ENCODE measurements around the gene SCG2.

Gene SCG2

DNA sequence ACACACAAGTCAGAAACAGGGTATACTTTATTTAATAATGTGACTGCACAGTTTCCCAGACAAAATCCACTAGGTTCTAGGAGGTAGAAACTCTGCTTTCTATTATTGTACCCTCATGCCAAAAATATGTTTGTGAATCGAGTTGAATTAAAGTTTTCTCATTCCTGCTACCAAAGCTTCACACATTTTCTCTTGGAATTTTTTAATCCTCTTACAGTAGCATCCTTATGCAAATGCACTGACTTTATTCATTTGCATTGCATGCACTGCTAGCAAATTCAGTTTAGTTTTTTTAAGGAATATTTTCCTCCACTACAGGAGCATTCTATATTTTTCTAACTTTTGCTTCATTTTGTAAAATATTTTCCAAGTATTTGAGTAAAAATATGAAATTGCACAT, 4.8 kb upstream of the SCG2 start:
- no peaks in the 10 kb centered on the region for H3K36me3 ChIP-seq (ENCODE audit: control insufficient read depth, insufficient read depth, low read length)
- TF ChIP-seq, protein P1, sequence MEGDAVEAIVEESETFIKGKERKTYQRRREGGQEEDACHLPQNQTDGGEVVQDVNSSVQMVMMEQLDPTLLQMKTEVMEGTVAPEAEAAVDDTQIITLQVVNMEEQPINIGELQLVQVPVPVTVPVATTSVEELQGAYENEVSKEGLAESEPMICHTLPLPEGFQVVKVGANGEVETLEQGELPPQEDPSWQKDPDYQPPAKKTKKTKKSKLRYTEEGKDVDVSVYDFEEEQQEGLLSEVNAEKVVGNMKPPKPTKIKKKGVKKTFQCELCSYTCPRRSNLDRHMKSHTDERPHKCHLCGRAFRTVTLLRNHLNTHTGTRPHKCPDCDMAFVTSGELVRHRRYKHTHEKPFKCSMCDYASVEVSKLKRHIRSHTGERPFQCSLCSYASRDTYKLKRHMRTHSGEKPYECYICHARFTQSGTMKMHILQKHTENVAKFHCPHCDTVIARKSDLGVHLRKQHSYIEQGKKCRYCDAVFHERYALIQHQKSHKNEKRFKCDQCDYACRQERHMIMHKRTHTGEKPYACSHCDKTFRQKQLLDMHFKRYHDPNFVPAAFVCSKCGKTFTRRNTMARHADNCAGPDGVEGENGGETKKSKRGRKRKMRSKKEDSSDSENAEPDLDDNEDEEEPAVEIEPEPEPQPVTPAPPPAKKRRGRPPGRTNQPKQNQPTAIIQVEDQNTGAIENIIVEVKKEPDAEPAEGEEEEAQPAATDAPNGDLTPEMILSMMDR (IDR thresholded peaks at IDR 0.05) = no peak

DNA sequence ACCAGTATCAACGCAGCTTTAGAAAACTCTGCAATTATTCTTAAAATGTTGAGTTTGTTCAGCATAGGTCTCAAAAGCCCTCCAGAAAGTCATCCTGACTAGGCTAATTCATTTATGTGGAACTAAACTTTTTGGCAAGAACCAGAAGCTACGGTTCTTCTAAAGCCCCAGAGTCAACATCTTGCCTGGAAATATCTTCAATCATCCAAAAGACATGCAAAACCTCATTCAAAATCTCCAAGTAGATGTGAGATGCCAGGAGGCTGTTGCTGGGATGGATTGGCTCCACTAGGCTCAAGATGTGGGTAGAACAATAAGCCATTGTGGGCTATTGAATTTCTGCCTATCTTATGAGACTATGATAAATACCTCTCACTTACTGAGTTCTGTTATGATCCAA, 2.1 kb upstream of the SCG2 start:
- no peak overlapping the region for H3K4me2 ChIP-seq (ENCODE audit: low read length)
- no peaks in the 10 kb centered on the region for H3K9me3 ChIP-seq (ENCODE audit: control insufficient read depth, low read length)
- TF ChIP-seq, protein P1 (IDR thresholded peaks at IDR 0.05) = no peak
- H3K36me3 ChIP-seq (ENCODE audit: control insufficient read depth, insufficient read depth, low read length) = no peaks in the 10 kb centered on the region
- H3K4me1 ChIP-seq = peaks cover 3% of the 10 kb centered on the region
- no peak overlapping the region for H3K4me3 ChIP-seq (ENCODE audit: low read depth, low read length)
- no peaks in the 10 kb centered on the region for H3K27me3 ChIP-seq (ENCODE audit: control insufficient read depth, insufficient read depth, low read length)
- H3K9ac ChIP-seq = no peak overlapping the region
- H3K79me2 ChIP-seq = no peaks in the 10 kb centered on the region
- H2AFZ ChIP-seq = peak overlapping the region; percentile 4
- H3K27ac ChIP-seq = no peak overlapping the region

More for the DNA sequence above, 4.8 kb upstream of the SCG2 start:
- H3K9me3 ChIP-seq (ENCODE audit: control insufficient read depth, low read length) = no peaks in the 10 kb centered on the region
- no peak overlapping the region for H3K9ac ChIP-seq
- no peak overlapping the region for H3K4me3 ChIP-seq (ENCODE audit: low read depth, low read length)
- no peaks in the 10 kb centered on the region for H3K79me2 ChIP-seq
- no peaks in the 10 kb centered on the region for H3K27me3 ChIP-seq (ENCODE audit: control insufficient read depth, insufficient read depth, low read length)
- H3K27ac ChIP-seq = no peak overlapping the region
- no peak overlapping the region for H3K4me2 ChIP-seq (ENCODE audit: low read length)
- no peaks in the 10 kb centered on the region for H3K4me1 ChIP-seq
- peak overlapping the region; percentile 60 for H2AFZ ChIP-seq

DNA sequence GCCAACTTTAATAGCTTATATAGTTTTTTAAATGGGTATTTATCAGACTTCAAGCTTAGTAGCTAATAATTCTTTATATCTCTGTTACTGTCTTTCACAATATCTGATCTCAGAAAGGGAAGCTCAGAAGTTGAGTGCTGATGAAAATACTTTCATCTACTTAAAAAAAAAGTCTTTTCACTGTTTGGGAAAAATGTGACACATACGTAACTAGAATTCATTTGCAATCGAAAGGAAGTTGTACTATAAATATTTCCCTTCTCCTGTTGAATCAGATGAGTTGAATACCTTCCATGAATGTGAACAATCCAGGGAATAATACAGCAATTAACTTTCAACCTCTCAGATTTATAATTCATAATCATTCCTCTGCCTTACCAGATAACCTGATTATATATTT, 811 bp upstream of the SCG2 start:
- peak overlapping the region; percentile 45 for H2AFZ ChIP-seq
- H3K9me3 ChIP-seq (ENCODE audit: control insufficient read depth, low read length) = no peaks in the 10 kb centered on the region
- no peaks in the 10 kb centered on the region for H3K27me3 ChIP-seq (ENCODE audit: control insufficient read depth, insufficient read depth, low read length)
- no peaks in the 10 kb centered on the region for H3K79me2 ChIP-seq
- H3K27ac ChIP-seq = peak overlapping the region; percentile 25
- no peak overlapping the region for H3K4me3 ChIP-seq (ENCODE audit: low read depth, low read length)
- H3K4me2 ChIP-seq (ENCODE audit: low read length) = no peak overlapping the region
- H3K9ac ChIP-seq = no peak overlapping the region
- peaks cover 8% of the 10 kb centered on the region for H3K4me1 ChIP-seq
- no peaks in the 10 kb centered on the region for H3K36me3 ChIP-seq (ENCODE audit: control insufficient read depth, insufficient read depth, low read length)
- TF ChIP-seq, protein P1 (IDR thresholded peaks at IDR 0.05) = no peak

DNA sequence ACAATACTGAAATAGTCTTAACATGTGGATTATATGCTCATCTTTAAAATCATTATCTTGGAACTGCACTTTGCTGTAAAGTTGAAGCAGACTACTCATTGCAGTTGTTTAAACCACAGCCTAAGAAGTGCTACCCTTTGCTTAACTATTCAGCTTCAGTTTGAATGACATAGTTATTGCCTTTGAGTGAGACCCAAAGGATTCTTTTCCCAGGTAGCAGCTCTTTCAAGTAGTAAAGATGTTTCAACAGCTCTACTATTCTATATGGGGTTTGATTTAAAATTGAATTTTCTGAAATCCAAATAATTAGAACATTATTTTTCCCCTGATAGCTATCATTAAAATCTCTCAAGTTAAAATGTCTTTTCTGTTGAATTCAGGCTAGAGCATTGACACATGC, 1.1 kb downstream of the SCG2 start:
- no peaks in the 10 kb centered on the region for H3K27me3 ChIP-seq (ENCODE audit: control insufficient read depth, insufficient read depth, low read length)
- H3K9ac ChIP-seq = no peak overlapping the region
- no peak overlapping the region for H2AFZ ChIP-seq
- no peak overlapping the region for H3K4me2 ChIP-seq (ENCODE audit: low read length)
- no peak overlapping the region for H3K4me3 ChIP-seq (ENCODE audit: low read depth, low read length)
- H3K36me3 ChIP-seq (ENCODE audit: control insufficient read depth, insufficient read depth, low read length) = no peaks in the 10 kb centered on the region
- H3K79me2 ChIP-seq = no peaks in the 10 kb centered on the region
- H3K27ac ChIP-seq = no peak overlapping the region
- no peaks in the 10 kb centered on the region for H3K9me3 ChIP-seq (ENCODE audit: control insufficient read depth, low read length)
- TF ChIP-seq, protein P1 (IDR thresholded peaks at IDR 0.05) = no peak
- H3K4me1 ChIP-seq = peaks cover 8% of the 10 kb centered on the region

DNA sequence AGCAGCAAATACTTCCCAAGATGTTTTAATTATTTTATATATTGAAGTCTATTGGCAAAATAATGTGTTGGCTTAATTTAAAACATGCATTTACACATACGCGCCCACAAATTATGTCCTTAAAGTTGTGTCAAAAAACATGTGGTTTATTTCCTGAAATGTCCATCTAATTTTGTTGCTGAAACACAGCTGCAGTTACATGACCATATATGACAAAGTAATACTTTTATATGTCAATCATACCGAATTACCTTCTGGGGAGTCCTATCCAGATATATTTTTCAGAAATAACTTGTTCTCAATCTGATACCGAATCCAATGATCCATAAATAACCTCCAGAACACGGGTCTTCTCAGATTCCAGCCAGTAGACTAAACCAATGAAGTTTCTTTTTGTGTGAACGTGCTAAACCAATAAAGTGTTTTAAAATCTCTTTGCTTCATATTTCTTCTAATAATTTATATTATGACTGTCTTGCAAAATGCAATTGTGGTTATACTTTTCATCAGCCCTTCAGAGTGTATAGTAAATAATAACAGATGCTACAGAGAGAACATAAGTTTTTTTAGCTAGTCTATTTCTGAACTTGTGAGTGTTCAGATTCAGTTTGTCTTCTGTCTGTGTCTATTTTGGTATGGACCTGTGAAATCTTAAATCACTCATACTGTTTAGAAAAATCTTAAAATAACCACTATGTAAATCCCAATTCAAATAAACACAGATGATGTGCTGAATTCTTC, 2.4 kb downstream of the SCG2 start:
- TF ChIP-seq, protein P1 (IDR thresholded peaks at IDR 0.05) = no peak
- peak overlapping the region; percentile 36 for H3K27ac ChIP-seq
- H2AFZ ChIP-seq = peak overlapping the region; percentile 31
- no peaks in the 10 kb centered on the region for H3K36me3 ChIP-seq (ENCODE audit: control insufficient read depth, insufficient read depth, low read length)
- no peaks in the 10 kb centered on the region for H3K9me3 ChIP-seq (ENCODE audit: control insufficient read depth, low read length)
- H3K4me2 ChIP-seq (ENCODE audit: low read length) = no peak overlapping the region
- H3K4me1 ChIP-seq = peaks cover 8% of the 10 kb centered on the region
- no peak overlapping the region for H3K4me3 ChIP-seq (ENCODE audit: low read depth, low read length)
- H3K9ac ChIP-seq = no peak overlapping the region
- H3K79me2 ChIP-seq = no peaks in the 10 kb centered on the region
- H3K27me3 ChIP-seq (ENCODE audit: control insufficient read depth, insufficient read depth, low read length) = no peaks in the 10 kb centered on the region
